DND-41 (cell line): ENCODE data around the gene OVAAL.

Source experiments
- ATAC-seq: fragments of 200-7000 bp; cut with Tn5 transposase; 3 replicates; pipeline ENCODE4 v1.9.1; 2021; ENCODE audit warnings: low read depth; ENCODE audit not compliant: insufficient read depth
- DNase-seq: peaks from one replicate; pipeline ENCODE4 v3.0.0-alpha.2; 2020
- H2AFZ ChIP-seq: 2 replicates; pipeline ENCODE4 v1.6.0; 2012; ENCODE audit warnings: low read depth, low read length
- H3K27ac ChIP-seq: 2 replicates; pipeline ENCODE4 v1.5.1; 2012; ENCODE audit warnings: low read length, inconsistent platforms
- H3K27me3 ChIP-seq: fragments of 200-600 bp; sonication (generic); 2 replicates; pipeline ENCODE4 v1.6.0; 2012; ENCODE audit warnings: low read length, mild to moderate bottlenecking, inconsistent platforms; ENCODE audit not compliant: insufficient read depth, poor library complexity
- H3K36me3 ChIP-seq: 2 replicates; pipeline ENCODE4 v1.5.1; 2012; ENCODE audit warnings: low read length, inconsistent platforms; ENCODE audit not compliant: insufficient read depth
- H3K4me1 ChIP-seq: 2 replicates; pipeline ENCODE4 v1.5.1; 2012; ENCODE audit warnings: mild to moderate bottlenecking, low read length; ENCODE audit not compliant: insufficient read depth
- H3K4me2 ChIP-seq: 2 replicates; pipeline ENCODE4 v1.6.0; 2012; ENCODE audit warnings: mild to moderate bottlenecking, moderate library complexity, low read length, inconsistent platforms; ENCODE audit not compliant: insufficient read depth
- H3K4me3 ChIP-seq, 2 experiments: fragments of 200-600 bp in 1 of 2; shearing (Covaris generic) in 1 of 2; 2 replicates each; pipeline ENCODE4 v1.5.1; 2012 to 2016; ENCODE audit warnings: inconsistent platforms in 2 of 2, low read length in 2 of 2, mild to moderate bottlenecking in 2 of 2, low read depth in 1 of 2, moderate library complexity in 1 of 2
- H3K79me2 ChIP-seq: 2 replicates; pipeline ENCODE4 v1.6.0; 2012; ENCODE audit warnings: low read length, inconsistent platforms; ENCODE audit not compliant: insufficient read depth
- H3K9ac ChIP-seq: 2 replicates; pipeline ENCODE4 v1.6.0; 2012; ENCODE audit warnings: low read depth, mild to moderate bottlenecking, inconsistent platforms, low read length, moderate library complexity
- H3K9me3 ChIP-seq: 2 replicates; pipeline ENCODE4 v1.5.1; 2012; ENCODE audit warnings: low read length, moderate library complexity, mild to moderate bottlenecking, inconsistent platforms; ENCODE audit not compliant: insufficient read depth, severe bottlenecking
- H4K20me1 ChIP-seq: 2 replicates; pipeline ENCODE4 v1.6.0; 2012; ENCODE audit warnings: low read length; ENCODE audit not compliant: insufficient read depth
- CTCF ChIP-seq: IDR thresholded peaks from 2 replicates; pipeline ENCODE4 v1.5.1; 2012; ENCODE audit warnings: borderline replicate concordance, low read length, moderate library complexity, mild to moderate bottlenecking; ENCODE audit not compliant: poor library complexity, severe bottlenecking; ENCODE audit errors: extremely low read depth
- EZH2 ChIP-seq: IDR thresholded peaks from 3 replicates; pipeline ENCODE4 v1.6.1; 2012; ENCODE audit warnings: borderline replicate concordance, low read depth, mild to moderate bottlenecking, moderate library complexity, low read length, inconsistent platforms; ENCODE audit not compliant: severe bottlenecking

The OVAAL gene

GRCh38 chr1:180540697-180541594, 17.8 kb upstream of the OVAAL start:
- no peaks in the 10 kb centered on the region for H4K20me1 ChIP-seq
- no peak for DNase-seq
- H3K36me3 ChIP-seq = no peaks in the 10 kb centered on the region
- no peak overlapping the region for H3K27ac ChIP-seq
- H3K4me1 ChIP-seq = no peaks in the 10 kb centered on the region
- no peak overlapping the region for H3K4me2 ChIP-seq
- H3K4me3 ChIP-seq = no peak overlapping the region
- H3K9me3 ChIP-seq = no peaks in the 10 kb centered on the region
- no peaks in the 10 kb centered on the region for H3K79me2 ChIP-seq
- no peak for ATAC-seq
- no peak overlapping the region for H2AFZ ChIP-seq
- H3K27me3 ChIP-seq = no peaks in the 10 kb centered on the region
- TF ChIP-seq EZH2 (no peak), CTCF (no peak)
- no peak overlapping the region for H3K9ac ChIP-seq

GRCh38 chr1:180542113-180542837, 16.5 kb upstream of the OVAAL start:
- no peak overlapping the region for H3K9ac ChIP-seq
- H3K36me3 ChIP-seq = no peaks in the 10 kb centered on the region
- H3K4me1 ChIP-seq = no peaks in the 10 kb centered on the region
- no peaks in the 10 kb centered on the region for H3K27me3 ChIP-seq
- H3K79me2 ChIP-seq = no peaks in the 10 kb centered on the region
- H4K20me1 ChIP-seq = no peaks in the 10 kb centered on the region
- no peak overlapping the region for H3K27ac ChIP-seq
- no peak overlapping the region for H3K4me3 ChIP-seq
- DNase-seq (no peak), ATAC-seq (no peak)
- H3K4me2 ChIP-seq = no peak overlapping the region
- no peak overlapping the region for H2AFZ ChIP-seq
- TF ChIP-seq CTCF (no peak), EZH2 (no peak)
- H3K9me3 ChIP-seq = no peaks in the 10 kb centered on the region

GRCh38 chr1:180542838-180543145, 16.0 kb upstream of the OVAAL start:
- Histone ChIP-seq H3K4me2 (no peak overlapping the region), H2AFZ (no peak overlapping the region), H3K27me3 (no peaks in the 10 kb centered on the region), H4K20me1 (no peaks in the 10 kb centered on the region), H3K36me3 (no peaks in the 10 kb centered on the region), H3K4me3 (no peak overlapping the region), H3K4me1 (no peaks in the 10 kb centered on the region), H3K9ac (no peak overlapping the region), H3K9me3 (no peaks in the 10 kb centered on the region), H3K27ac (no peak overlapping the region), H3K79me2 (no peaks in the 10 kb centered on the region)
- no peak for TF ChIP-seq EZH2
- no peak for TF ChIP-seq CTCF
- DNase-seq (no peak), ATAC-seq (no peak)
